GM12878 (cell line): Measurements from ENCODE around the gene MYLIP. TPM values are rescaled to one million over a fixed set of nuclear protein-coding genes. Genes with fewer than 3 reads are reported as not detected.

Experiments
- BMI1 ChIP-seq: fragments of 450-650 bp; IDR thresholded peaks from 2 replicates; pipeline ENCODE4 v1.6.1; 2016; ENCODE audit warnings: mild to moderate bottlenecking, moderate library complexity, borderline replicate concordance
- CBFB ChIP-seq: IDR thresholded peaks from 2 replicates; pipeline ENCODE4 v1.6.1; 2016; ENCODE audit warnings: antibody characterized with exemption, low read depth
- CBX5 ChIP-seq: sonication (generic); IDR thresholded peaks from 2 replicates; pipeline ENCODE4 v1.6.1; 2016; ENCODE audit warnings: low read depth, moderate library complexity, mild to moderate bottlenecking, inconsistent platforms
- CHD1 ChIP-seq: IDR thresholded peaks from 2 replicates; pipeline ENCODE4 v1.6.1; 2012; ENCODE audit warnings: low read depth, low read length, improper control_type of control experiment
- CHD2 ChIP-seq: IDR thresholded peaks from 2 replicates; pipeline ENCODE4 v1.6.1; 2011; ENCODE audit warnings: low read depth, low read length, improper control_type of control experiment, borderline replicate concordance
- CREB1 ChIP-seq: IDR thresholded peaks from 2 replicates; pipeline ENCODE4 v1.6.1; 2012; ENCODE audit warnings: low read depth, mild to moderate bottlenecking, inconsistent platforms
- CTCF ChIP-seq, 3 experiments: IDR thresholded peaks in 2 of 3; conservative IDR thresholded peaks in 1 of 3; 2 replicates each; pipeline ENCODE4 v1.5.1; 2011; ENCODE audit warnings: low read depth in 3 of 3, low read length in 3 of 3, mild to moderate bottlenecking in 3 of 3, control low read depth in 2 of 3, moderate library complexity in 2 of 3, inconsistent platforms in 1 of 3, mixed read lengths in 1 of 3; ENCODE audit not compliant: control insufficient read depth in 2 of 3, insufficient read depth in 1 of 3; ENCODE audit errors: extremely low read depth in 1 of 3
- EP300 ChIP-seq, 2 experiments: fragments of 150-350 bp in 1 of 2; IDR thresholded peaks; 2 replicates each; pipeline ENCODE4 v1.6.1; 2011 to 2012; ENCODE audit warnings: low read depth in 2 of 2, low read length in 2 of 2, borderline replicate concordance in 1 of 2, improper control_type of control experiment in 1 of 2, inconsistent platforms in 1 of 2; ENCODE audit not compliant: control insufficient read depth in 1 of 2
- EZH2 ChIP-seq: IDR thresholded peaks from 2 replicates; pipeline ENCODE4 v1.6.1; 2012; ENCODE audit warnings: low read depth, mild to moderate bottlenecking, control low read depth, inconsistent platforms, low read length, borderline replicate concordance; ENCODE audit not compliant: control insufficient read depth
- FOS ChIP-seq: IDR thresholded peaks from 3 replicates; pipeline ENCODE4 v1.6.1; 2011; ENCODE audit warnings: borderline replicate concordance; ENCODE audit not compliant: insufficient read length; ENCODE audit errors: extremely low read depth
- FOXK2 ChIP-seq: fragments of 450-650 bp; IDR thresholded peaks from 2 replicates; pipeline ENCODE4 v1.6.1; 2017; ENCODE audit warnings: mild to moderate bottlenecking, moderate library complexity
- GABPA ChIP-seq: IDR thresholded peaks from 2 replicates; pipeline ENCODE4 v1.6.1; 2014; ENCODE audit warnings: antibody characterized with exemption, low read depth, mild to moderate bottlenecking, inconsistent platforms
- HDGF ChIP-seq: fragments of 450-650 bp; IDR thresholded peaks from 2 replicates; pipeline ENCODE4 v1.6.1; 2016; ENCODE audit warnings: antibody characterized with exemption
- KAT2A ChIP-seq: conservative IDR thresholded peaks from 2 replicates; pipeline ENCODE4 v1.6.1; 2011; ENCODE audit warnings: low read depth, low read length; ENCODE audit not compliant: control insufficient read depth
- MTA3 ChIP-seq: IDR thresholded peaks from 2 replicates; pipeline ENCODE4 v1.6.1; 2012; ENCODE audit warnings: low read length, inconsistent platforms, borderline replicate concordance
- NFIC ChIP-seq: IDR thresholded peaks from 2 replicates; pipeline ENCODE4 v1.6.1; 2012; ENCODE audit warnings: low read depth, mild to moderate bottlenecking, inconsistent platforms, low read length, moderate library complexity
- NFYA ChIP-seq: IDR thresholded peaks from 2 replicates; pipeline ENCODE4 v1.6.1; 2011; ENCODE audit warnings: low read depth, mild to moderate bottlenecking, low read length, improper control_type of control experiment, borderline replicate concordance
- NFYB ChIP-seq: IDR thresholded peaks from 2 replicates; pipeline ENCODE4 v1.6.1; 2011; ENCODE audit warnings: low read depth, mild to moderate bottlenecking, low read length, improper control_type of control experiment, moderate library complexity; ENCODE audit not compliant: insufficient read depth
- NR2C1 ChIP-seq: fragments of 450-650 bp; IDR thresholded peaks from 2 replicates; pipeline ENCODE4 v1.6.1; 2017; ENCODE audit warnings: antibody characterized with exemption, mild to moderate bottlenecking, moderate library complexity
- PAX8 ChIP-seq: fragments of 450-650 bp; IDR thresholded peaks from 2 replicates; pipeline ENCODE4 v1.6.1; 2017; ENCODE audit warnings: mild to moderate bottlenecking, moderate library complexity
- POLR2AphosphoS2 ChIP-seq: IDR thresholded peaks from 2 replicates; pipeline ENCODE4 v1.6.1; 2011; ENCODE audit warnings: low read depth, mild to moderate bottlenecking, low read length, improper control_type of control experiment, moderate library complexity
- POU2F2 ChIP-seq: IDR thresholded peaks from 3 replicates; pipeline ENCODE4 v1.6.1; 2011; ENCODE audit warnings: low read depth, mild to moderate bottlenecking, low read length, borderline replicate concordance
- SREBF2 ChIP-seq: IDR thresholded peaks from 2 replicates; pipeline ENCODE4 v1.6.1; 2012; ENCODE audit warnings: mild to moderate bottlenecking, low read length
- SRF ChIP-seq, 2 experiments: IDR thresholded peaks; 2 replicates each; pipeline ENCODE4 v1.6.1; 2011; ENCODE audit warnings: low read depth in 2 of 2, low read length in 2 of 2, mild to moderate bottlenecking in 1 of 2, moderate library complexity in 1 of 2
- STAT1 ChIP-seq: fragments of 450-650 bp; conservative IDR thresholded peaks from 2 replicates; pipeline ENCODE4 v1.6.1; 2014; ENCODE audit warnings: antibody characterized with exemption, mild to moderate bottlenecking
- SUPT20H ChIP-seq: IDR thresholded peaks from 2 replicates; pipeline ENCODE4 v1.6.1; 2011; ENCODE audit warnings: low read depth, mild to moderate bottlenecking, low read length, moderate library complexity, borderline replicate concordance; ENCODE audit not compliant: control insufficient read depth
- TCF3 ChIP-seq: IDR thresholded peaks from 2 replicates; pipeline ENCODE4 v1.6.1; 2012; ENCODE audit warnings: low read depth, mild to moderate bottlenecking, low read length, borderline replicate concordance; ENCODE audit not compliant: insufficient read depth
- USF1 ChIP-seq: IDR thresholded peaks from 2 replicates; pipeline ENCODE4 v1.6.1; 2011; ENCODE audit warnings: borderline replicate concordance, low read depth, mild to moderate bottlenecking, moderate library complexity, mixed read lengths, low read length; ENCODE audit not compliant: insufficient read depth; ENCODE audit errors: extremely low read length
- USF2 ChIP-seq: IDR thresholded peaks from 2 replicates; pipeline ENCODE4 v1.6.1; 2011; ENCODE audit warnings: low read depth, low read length, improper control_type of control experiment, borderline replicate concordance
- ZNF24 ChIP-seq: fragments of 450-650 bp; IDR thresholded peaks from 2 replicates; pipeline ENCODE4 v1.6.1; 2017; ENCODE audit warnings: antibody characterized with exemption, mild to moderate bottlenecking
- polyA plus RNA-seq, 11 experiments: library from polyadenylated mRNA; depleted of rRNA in 4 of 11; unstranded in 6 of 11; stranded (reverse) in 5 of 11; fragments of >200 nt; fragmentation: Nextera tagmentation in 4 of 11; fragmentation: Illumina TruSeq in 1 of 11; extraction: Ambion mirVana in 4 of 11; extraction: Trizol in 1 of 11; gene quantifications; 1 replicate in 1 of 11; 2 replicates in 10 of 11; pipeline versions ENCODE4 v1.2.1 to v1.2.3, GENCODE V29; 2011 to 2016; ENCODE audit warnings: inconsistent platforms in 2 of 11, missing spikeins in 2 of 11, low read depth in 1 of 11
- total RNA-seq, 4 experiments: library from RNA; depleted of rRNA in 3 of 4; stranded (reverse); fragments of >200 nt in 3 of 4; fragmentation: Illumina TruSeq in 1 of 4; extraction: Trizol in 1 of 4; gene quantifications; 2 replicates each; pipeline versions ENCODE4 v1.2.1 to v1.2.3, GENCODE V29; 2013 to 2021

MYLIP gene
- total and polyA plus RNA-seq, 10 of the 15 experiments (the other 5 are each of a cell fraction or from before 2014, with no cell fraction given), result 5.3 to 123 (median 12.5) TPM

- TF ChIP-seq HDGF, result no peak
- TF ChIP-seq NFIC, result no peak
- TF ChIP-seq USF1, result no peak
- TF ChIP-seq FOXK2, result no peak
- no peak for TF ChIP-seq CBFB
- TF ChIP-seq FOS, result no peak
- no peak for TF ChIP-seq EP300 (IDR thresholded peaks at IDR 0.05; ENCODE audit: borderline replicate concordance in 1 of 2, control insufficient read depth in 1 of 2, low read depth in 2 of 2, low read length in 2 of 2)
- no peak for TF ChIP-seq NFYA
- TF ChIP-seq GABPA, result no peak
- no peak for TF ChIP-seq TCF3
- TF ChIP-seq NR2C1, result no peak
- TF ChIP-seq BMI1, result no peak
- no peak for TF ChIP-seq KAT2A
- no peak for TF ChIP-seq NFYB
- TF ChIP-seq PAX8, result no peak
- TF ChIP-seq CREB1, result no peak
- no peak for TF ChIP-seq MTA3
- no peak for TF ChIP-seq POU2F2
- no peak for TF ChIP-seq ZNF24
- TF ChIP-seq STAT1, result no peak
- TF ChIP-seq SREBF2, result no peak
- TF ChIP-seq CBX5, result no peak
- TF ChIP-seq EZH2, result no peak
- TF ChIP-seq SRF (IDR thresholded peaks at IDR 0.05; ENCODE audit: low read depth in 2 of 2, low read length in 2 of 2), result no peak
- TF ChIP-seq CHD2, result no peak
- TF ChIP-seq USF2, result no peak
- TF ChIP-seq CHD1, result no peak
- peak; percentile 61 to 79 (median 63) for TF ChIP-seq CTCF (IDR thresholded peaks at IDR 0.05 in 2 of 3, conservative IDR thresholded peaks at IDR 0.05 in 1 of 3; ENCODE audit: control insufficient read depth in 2 of 3, extremely low read depth in 1 of 3, insufficient read depth in 1 of 3, low read depth in 3 of 3, low read length in 3 of 3)
- no peak for TF ChIP-seq POLR2AphosphoS2
- no peak for TF ChIP-seq SUPT20H
Measured at GRCh38 chr6:16183187-16183664, 54.3 kb downstream of the MYLIP start (continued).
